ENCODE data around the gene SLC18A2.
"Not testable (repeated sequence)": the region's sequence is repeated elsewhere in the genome, so short reads cannot be mapped to it uniquely, and the experiment has no call there.

Gene SLC18A2

DNA sequence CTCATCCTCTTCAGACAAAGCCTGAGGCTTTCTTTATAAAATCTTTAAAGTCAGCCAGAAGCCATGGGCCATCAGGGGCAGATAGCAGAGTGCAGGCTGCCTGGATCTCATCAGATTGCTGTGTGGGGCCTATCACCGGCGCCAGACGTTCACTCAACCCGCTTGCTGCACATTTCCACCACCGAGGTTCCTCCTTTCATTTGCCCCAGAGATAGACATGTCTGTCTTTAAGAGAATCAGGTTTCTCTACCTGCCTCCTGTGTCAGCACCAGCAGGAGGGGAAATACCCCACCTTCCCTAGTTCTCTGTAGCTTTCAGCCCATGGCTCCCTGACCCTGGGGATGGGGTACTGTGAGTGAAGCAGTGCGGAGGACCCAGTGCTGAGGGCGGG, 22.0 kb downstream of the SLC18A2 start:
- no peak for DNase-seq (ENCODE audit: low read depth)

DNA sequence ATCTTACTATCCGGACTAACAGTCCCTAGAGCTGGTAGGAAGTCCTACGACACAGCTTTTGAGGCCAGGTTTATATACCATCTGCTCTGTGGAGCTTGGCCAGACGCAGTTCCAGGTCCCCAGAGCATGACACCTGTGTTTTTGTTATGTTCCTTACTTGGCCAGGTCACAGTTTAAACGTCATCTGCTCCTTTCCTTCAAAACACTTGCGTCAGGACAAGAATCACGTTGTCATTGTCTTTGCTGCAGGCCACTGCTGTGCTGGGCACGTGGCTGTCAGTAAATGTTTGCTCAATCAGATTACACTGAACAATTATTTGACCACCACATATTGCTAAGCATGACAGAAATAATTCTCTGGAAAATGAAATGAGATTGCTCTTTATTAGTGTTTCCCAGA, 23.9 kb downstream of the SLC18A2 start:
- no peak for DNase-seq (ENCODE audit: low read depth)

DNA sequence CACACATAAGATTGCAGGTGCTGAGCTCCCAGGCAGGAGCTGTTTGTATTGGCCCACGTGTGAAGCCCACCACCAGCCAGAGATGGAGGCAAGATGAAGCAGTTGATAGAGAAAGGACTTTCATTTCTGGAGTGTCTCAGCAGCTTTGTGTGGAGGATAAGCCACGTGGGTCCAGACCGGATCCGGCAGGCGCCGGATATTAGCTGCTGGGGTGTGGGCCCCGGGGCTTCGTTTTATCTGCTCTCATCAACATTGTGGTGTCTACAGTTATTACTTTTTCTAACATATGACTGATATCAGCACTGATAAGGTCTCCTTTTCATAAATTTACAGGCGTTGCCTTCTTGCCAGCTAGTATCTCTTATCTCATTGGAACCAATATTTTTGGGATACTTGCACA, 25.5 kb downstream of the SLC18A2 start:
- no peak for DNase-seq (ENCODE audit: low read depth)

DNA sequence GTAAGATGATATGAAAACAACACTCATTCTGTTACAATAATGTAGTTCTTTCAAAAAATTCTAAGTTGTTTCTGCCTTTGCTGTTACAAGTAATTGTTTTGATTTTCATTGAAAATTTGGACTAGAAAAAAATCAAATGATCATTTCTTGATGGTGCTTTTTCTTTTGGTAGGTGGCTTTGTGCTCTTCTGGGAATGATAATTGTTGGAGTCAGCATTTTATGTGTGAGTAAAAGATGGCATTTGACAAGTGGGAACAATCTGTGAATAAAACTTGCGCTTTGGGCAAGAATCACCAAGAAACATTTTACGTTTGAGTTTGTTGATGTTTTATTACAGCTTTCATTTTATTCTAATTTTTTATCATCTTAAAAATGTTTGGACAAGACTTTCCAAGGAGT, 25.9 kb downstream of the SLC18A2 start:
- no peak for DNase-seq (ENCODE audit: low read depth)

DNA sequence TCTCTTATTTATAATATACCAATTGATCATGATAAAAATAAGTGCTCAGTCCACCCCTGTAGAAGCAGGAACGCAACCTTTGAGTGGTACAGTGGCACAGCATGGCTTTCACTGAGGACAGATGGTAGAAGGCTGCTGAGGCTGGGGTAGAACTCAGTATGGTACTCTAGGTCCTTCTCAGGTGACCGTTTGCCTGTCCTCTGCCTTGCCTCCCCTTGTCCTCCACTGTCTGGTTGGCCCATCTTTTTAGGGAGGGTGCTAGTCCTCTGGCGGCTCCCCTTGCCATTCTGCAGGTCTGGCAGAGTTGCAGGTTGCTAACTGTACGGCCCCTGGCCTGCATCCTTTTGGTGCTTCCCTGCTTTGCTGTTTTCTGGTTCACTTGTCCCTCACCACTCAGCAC, 27.3 kb downstream of the SLC18A2 start:
- DNase-seq (ENCODE audit: low read depth), result no peak

DNA sequence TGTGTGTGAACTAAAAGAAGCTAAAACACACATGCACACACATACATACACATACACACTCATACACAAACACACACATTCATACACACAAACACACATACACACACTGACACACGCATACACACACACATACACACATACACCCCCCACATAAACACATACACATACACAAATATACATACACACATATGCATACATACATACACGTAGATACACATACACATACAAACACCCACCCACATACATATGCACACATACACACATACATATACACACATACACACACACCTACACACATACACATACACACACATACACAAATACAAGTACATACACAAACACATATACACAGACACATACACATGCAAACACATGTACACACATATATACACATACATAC, 28.0 kb downstream of the SLC18A2 start:
- no peak for DNase-seq (ENCODE audit: low read depth)

DNA sequence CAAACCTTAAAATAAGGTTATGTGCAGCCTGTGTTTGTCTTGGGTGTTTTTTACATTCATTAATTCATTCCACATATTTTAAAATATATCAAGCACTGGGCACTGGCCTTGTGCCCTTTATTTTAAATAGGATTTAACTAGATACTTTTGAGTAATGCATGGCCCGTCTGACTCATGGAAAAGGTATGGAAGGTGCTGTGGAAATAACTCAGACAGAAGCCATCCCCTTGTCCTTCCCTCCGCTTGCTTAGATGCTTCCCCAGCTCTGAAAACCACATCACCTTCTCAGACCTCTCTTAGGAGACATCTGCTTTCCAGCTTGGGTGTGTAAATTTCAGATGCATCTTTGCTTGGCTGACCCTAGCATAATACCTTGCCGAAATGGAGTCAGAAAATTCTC, 30.5 kb downstream of the SLC18A2 start:
- no peak for DNase-seq (ENCODE audit: low read depth)

DNA sequence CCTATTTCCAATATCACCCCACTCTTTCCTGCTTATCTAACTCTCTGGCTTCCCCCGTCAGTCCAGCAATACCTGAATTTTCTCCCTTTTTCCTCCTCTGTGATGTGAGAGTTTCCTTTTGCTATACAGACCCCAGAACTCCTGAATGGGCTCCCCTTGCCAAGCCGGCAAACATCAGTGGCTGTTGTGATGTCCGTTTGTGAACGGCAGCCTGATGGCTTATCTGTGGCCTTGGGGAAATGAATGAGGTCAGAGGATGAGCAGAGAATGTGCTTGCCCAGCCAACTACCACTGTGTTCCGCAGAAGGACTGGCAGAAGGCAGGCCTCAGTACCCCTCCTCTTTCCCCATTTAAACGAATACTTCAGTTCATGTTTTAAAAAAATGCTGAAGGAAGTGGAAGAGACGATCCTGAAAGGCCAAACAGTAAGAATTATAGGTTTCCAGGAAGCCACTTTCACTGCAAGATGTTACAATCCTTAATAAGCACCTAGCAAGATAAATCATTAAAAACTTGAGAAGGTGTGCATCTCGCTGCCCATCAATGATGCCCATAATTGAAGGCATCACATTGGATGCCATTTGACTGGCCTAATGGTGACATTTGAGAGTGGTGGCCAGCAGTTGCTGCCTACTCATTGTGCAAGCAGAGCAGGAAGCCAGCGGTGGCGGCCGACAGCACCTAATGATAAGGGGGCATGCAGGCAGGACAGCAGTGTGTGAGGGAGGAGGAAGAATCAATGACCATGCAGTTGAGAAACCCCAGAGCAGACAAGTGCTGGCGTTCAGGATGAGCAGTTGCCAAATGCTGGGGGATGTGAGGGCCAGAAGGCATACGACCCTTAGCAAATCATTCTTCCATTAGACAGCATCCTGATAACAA, 31.5 kb downstream of the SLC18A2 start:
- no peak for DNase-seq (ENCODE audit: low read depth)

DNA sequence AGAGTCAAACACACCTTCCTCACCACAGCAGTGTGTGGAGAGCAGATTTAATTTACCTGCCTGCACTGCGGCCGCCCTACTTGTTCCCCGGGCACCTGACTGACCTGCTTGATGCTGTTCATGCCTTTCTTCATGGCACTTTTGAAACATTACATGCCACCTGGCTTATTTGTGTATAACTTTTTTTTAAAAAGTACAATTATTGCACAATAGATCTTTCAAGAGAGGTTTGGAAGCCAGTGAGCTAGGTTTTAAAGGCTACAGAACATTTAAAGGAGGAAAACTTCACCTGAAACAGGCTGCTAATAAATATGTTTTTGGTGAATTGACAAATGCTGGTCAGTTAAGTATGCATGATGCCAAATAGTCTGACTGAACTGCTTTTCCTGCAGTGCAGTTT, 33.1 kb downstream of the SLC18A2 start:
- no peak for DNase-seq (ENCODE audit: low read depth)

DNA sequence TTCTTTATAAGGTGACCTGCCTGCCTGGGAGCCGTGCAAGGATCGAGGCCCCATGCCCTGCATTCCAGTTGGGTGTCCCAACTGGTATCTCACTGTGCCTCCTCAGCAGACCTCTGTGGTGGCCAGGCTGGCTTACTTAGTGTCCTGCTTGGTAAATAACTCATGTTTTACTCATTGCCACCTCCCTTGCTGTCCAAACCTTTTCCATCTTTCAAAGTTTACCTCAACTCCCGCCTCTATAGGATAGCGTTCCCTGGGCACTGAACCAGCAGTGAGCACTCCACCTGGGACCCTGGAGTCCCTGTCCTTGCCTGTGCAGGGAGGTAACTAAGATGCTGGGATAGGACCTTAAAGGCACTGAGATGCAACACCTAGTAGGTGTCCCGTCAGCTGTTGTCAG, 33.6 kb downstream of the SLC18A2 start:
- no peak for DNase-seq (ENCODE audit: low read depth)

DNA sequence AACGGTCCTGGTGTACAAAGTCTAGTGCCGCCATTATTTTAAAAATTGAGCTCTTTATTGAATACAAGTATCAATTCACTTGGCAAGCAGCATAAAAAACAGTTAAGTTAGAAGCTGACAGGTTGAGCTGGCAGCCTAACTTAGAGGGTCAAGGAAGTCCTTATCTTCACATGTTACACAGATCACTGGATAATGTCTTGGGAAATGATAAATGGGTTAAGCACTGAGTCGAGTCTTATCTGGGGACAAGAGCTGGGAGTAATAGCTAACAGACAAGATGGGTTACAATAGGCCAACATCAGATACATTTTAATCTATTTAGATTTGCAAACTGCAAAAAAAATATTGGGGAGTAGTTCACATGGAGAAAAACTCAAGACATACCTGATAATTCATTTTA, 34.2 kb downstream of the SLC18A2 start:
- DNase-seq (ENCODE audit: low read depth), result no peak

DNA sequence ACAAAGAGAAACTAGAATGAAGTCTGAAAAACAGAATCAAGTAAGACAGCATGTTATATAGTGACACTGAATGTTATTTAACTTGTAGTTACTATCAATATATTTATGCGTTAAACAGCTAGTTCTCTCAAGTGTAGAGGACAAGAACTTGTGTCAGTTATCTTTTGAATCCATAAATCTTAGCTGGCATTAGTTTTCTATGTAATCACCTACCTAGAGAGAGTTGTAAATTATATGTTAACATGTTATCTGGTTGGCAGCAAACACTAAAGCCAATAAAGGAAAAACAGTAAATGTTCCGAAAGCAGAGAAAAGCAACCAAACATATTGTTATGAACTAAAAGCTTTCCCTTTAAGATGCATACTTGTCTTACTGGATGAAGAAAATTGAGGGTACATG, 36.8 kb downstream of the SLC18A2 start:
- DNase-seq (ENCODE audit: low read depth), result no peak

DNA sequence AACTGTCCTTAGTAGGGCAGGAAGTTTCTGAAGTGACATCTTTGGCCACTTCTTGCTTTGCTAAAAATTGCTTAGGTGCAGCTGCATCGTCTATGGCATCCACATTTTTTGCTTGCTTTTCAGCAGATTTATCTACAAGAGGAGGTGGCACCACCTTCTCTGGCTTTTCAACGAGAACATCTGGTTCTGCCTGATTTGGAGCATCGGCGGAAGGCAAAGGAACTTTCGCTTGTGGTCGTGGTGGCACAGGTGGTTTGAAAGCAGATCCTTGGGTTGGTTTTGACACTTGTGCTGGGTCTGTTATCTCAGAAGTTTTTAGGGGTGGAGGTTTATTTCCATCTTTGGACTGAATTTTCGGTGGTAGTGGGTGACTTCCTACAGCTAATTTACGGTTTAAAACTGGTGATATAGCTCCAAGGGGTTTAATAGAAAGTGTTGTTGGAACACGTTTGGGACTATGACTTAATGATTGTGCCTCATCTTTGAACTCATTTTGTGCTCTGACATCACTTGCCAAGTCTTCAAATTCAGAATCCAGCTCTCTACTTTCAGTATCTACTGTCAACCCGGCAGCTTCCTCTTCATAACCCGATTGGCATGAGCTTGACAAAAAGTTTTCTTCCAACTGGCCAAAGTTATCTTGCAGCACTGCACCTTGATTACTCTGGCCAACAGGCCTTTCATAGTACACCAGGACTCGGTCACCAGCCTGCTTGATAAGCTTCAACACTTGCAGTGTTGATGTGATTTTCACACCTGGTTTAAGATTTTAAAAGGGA, 44.0 kb downstream of the SLC18A2 start:
- DNase-seq (ENCODE audit: low read depth), result no peak

DNA sequence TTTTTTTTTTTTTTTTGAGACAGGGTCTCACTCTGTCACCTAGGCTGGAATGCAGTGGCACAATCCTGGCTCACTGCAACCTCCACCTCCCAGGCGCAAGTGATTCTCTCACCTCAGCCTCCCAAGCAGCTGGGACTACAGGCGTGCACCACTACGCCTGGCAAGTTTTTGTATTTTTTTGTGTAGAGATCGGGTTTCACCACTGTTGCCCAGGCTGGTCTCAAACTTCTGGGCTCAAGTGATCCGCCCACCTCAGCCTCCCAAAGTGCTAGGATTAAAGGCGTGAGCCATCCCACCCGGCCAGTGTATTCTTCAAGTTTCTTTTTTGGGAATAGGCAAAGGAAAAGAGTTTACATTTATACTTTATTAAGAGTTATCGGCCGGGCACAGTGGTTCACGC, 50.0 kb downstream of the SLC18A2 start:
- not testable (repeated sequence) for DNase-seq (ENCODE audit: low read depth)

DNA sequence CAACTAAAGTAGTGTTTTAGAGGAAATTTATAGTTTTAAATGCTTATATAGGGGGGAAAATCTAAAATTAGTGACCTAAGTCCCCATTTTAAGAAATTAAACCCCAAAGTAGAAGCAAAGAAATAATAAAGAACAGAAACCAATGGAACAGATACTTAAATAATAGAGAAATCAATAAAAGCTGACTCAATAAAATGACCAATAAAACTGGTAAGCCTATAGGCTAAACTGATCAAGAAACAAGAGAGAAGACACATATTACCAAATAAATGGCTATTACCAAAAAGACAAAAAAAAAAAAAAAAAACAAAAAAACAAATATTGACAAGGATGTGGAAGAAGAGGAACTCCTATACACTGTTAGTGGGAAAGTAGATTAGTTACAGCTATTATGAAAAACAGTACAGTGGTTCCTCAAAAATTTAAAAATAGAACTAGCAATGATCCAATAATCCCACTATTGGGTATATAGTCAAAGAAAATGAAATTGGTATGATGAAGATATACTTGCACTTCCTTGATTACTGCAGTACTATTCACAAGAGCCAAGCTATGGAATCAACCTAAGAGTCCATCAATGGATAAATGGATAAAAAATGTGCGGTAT, 53.2 kb downstream of the SLC18A2 start:
- no peak for DNase-seq (ENCODE audit: low read depth)

DNA sequence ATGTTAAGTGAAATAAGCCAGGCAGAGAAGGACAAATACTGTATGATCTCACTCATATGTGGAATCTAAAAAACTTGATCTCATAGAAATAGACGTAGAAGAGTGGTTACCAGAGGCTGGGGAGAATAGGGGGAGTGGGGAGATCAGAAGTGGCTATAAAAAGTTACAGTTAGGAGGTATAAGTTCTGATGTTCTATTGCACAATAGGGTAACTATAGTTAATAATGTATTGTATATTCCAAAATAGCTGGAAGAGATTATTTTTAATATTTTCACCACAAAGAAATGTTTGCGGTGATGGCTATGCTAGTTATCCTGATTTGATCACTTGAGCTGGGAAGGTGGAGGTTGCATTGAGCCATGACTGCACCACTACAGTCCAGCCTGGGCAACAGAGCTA, 53.8 kb downstream of the SLC18A2 start:
- no peak for DNase-seq (ENCODE audit: low read depth)

DNA sequence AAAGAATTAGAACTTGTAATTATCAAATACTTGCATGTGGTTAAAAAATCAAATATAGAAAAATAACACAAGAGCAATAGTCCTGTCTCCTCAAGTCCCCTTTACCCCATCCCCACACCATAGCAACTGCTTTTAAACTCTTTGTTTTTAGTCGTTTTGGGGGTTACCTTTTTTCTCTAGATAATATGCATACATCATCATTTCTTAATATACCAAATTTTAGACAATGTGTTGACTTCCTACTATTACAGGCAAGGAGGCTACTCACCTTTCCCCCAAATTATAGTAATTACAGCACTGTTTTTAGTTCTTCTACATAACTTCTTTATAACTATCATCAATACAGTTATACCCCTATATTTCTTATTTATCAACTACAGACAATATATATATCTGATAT, 57.3 kb downstream of the SLC18A2 start:
- DNase-seq (ENCODE audit: low read depth), result no peak

DNA sequence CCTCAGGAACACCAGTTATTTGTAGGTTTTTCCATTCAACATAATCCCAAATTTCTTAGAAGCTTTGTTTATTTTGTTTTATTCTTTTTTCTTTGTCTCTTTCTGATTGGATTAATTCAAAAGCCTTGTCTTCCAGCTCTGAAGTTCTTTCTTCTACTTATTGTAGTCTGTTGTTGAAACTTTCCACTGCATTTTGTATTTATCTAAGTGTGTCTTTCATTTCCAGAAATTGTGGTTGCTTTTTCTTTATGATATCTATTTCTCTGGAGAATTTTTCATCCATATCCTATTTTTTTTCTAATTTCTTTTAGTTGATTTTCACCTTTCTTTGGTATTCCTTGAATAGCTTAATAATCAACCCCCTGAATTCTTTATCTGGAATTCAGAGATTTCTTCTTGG, 58.5 kb downstream of the SLC18A2 start:
- no peak for DNase-seq (ENCODE audit: low read depth)

DNA sequence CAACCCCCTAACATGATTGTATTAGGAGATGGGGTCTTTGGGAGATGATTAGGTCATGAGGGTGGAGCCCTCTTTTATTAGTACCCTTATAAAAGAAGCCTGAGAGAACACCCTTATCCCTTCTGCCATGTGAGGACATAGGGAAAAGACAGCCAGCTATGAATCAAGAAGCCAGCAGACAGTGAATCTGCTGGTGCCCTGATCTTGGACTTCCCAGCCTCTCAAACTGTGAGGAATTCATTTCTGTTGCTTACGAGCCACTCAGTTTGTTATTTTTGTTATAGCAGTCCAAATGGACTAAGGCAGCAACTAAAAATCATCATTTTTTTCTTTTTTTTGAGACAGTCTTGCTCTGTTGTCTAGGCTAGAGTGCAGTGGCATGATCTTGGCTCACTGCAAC, 59.8 kb downstream of the SLC18A2 start:
- no peak for DNase-seq (ENCODE audit: low read depth)

DNA sequence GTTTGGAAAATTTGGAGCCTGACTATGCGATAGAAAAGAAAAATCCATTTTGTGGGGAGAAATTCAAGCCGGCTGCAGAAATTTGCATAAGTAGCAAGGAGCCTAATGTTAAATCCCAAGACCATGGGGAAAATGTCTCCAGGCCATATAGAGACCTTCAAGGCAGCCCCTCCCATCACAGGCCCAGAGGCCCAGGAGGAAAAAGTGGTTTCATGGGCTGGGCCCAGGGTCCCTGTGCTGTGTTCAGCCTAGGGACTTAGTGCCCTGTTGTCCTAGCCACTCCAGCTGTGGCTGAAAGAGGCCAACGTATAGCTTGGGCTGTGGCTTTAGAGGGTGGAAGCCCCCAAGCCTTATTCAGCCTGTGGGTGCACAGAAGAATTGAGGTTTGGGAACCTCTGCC, 62.5 kb downstream of the SLC18A2 start:
- not testable (repeated sequence) for DNase-seq (ENCODE audit: low read depth)

DNA sequence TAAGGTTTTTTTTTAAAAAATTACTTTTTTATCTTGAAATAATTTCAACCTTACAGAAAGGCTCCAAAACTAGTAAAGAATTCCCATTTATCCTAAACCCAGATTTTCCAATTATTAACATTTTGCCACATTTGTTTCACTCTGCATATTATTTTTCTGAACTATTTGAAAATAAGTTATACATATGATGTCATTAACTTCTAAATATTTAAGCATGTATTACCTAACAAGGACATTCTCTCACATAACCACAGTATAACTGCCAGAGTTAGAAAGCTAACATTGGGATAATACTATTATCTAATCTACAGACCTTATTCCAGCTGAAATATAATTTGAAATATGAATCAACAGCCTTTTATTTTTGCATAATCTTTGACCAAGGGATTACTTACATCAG, 65.8 kb downstream of the SLC18A2 start:
- DNase-seq (ENCODE audit: low read depth), result no peak

DNA sequence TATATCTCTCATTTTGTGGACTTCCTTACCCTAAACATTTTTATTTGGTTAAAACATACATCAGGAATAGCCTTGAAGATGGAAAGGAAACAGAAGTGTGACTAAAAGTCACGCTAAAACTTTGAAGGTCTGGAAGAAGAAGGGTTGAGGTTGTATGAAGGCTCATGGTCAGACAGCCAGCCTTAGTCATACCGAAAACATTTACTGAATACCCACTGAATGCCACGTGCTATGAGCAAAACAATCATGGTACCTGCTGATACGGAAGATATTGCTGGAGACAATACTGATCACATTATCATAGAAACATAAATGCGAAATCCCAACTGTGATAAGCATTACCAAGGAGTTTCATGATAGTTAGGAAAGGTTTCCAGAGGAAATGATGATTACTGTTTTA, 70.3 kb downstream of the SLC18A2 start:
- no peak for DNase-seq (ENCODE audit: low read depth)

DNA sequence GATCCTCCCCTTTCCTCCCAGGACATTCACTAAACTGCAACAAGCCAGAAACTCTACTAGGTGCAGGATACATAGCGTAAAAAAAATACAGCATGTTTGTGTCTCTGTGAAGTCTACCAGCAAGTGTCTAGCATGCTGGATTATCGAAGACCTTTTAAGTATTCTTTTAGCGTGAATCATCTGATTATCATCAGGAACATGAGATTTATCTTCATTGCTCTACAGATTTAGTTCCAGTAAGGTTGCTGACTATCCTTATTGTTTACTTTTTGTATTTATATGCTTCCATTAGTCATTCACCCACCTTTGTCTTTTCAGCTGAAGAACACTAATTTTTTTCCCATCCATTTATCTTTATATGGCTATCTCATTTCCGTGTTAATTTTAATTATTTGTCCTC, 71.5 kb downstream of the SLC18A2 start:
- DNase-seq (ENCODE audit: low read depth), result no peak

All from T follicular helper cell (primary cell).